Naive B cell (primary cell): ENCODE measurements around the gene DNMT3L. TPM values are rescaled to one million over a fixed set of nuclear protein-coding genes. Genes with fewer than 3 reads are reported as not detected.
"Not testable (repeated sequence)": the region's sequence is repeated elsewhere in the genome, so short reads cannot be mapped to it uniquely, and the experiment has no call there.

Experiments
- ATAC-seq, 2 donors: fragments of 150-1000 bp; cut with Tn5 transposase; 2 replicates each; pipeline ENCODE4 v1.10.0; 2021; ENCODE audit warnings: low read depth in 2 of 2, mild to moderate bottlenecking in 2 of 2, moderate library complexity in 2 of 2
- DNase-seq: peaks from one replicate; pipeline ENCODE4 v3.0.0; 2022
- H3K27ac Mint-ChIP-seq, 6 donors: one replicate each; pipeline ENCODE4 v1.8.0; 2020 to 2022; ENCODE audit warnings: mild to moderate bottlenecking in 6 of 6, mixed read lengths in 6 of 6, moderate library complexity in 5 of 6, inconsistent platforms in 2 of 6
- H3K27me3 Mint-ChIP-seq, 3 donors: one replicate each; pipeline ENCODE4 v1.8.0; 2021 to 2022; ENCODE audit warnings: mixed read lengths in 3 of 3, mild to moderate bottlenecking in 1 of 3
- H3K36me3 Mint-ChIP-seq, 2 donors: one replicate each; pipeline ENCODE4 v1.8.0; 2020 to 2022; ENCODE audit warnings: mixed read lengths in 2 of 2, inconsistent platforms in 1 of 2, mild to moderate bottlenecking in 1 of 2
- H3K4me1 Mint-ChIP-seq, 3 donors: one replicate each; pipeline ENCODE4 v1.8.0; 2020 to 2022; ENCODE audit warnings: mixed read lengths in 3 of 3, inconsistent platforms in 1 of 3, mild to moderate bottlenecking in 1 of 3, moderate library complexity in 1 of 3
- H3K4me3 Mint-ChIP-seq, 8 donors: one replicate each; pipeline ENCODE4 v1.8.0; 2020 to 2022; ENCODE audit warnings: mild to moderate bottlenecking in 8 of 8, mixed read lengths in 8 of 8, moderate library complexity in 8 of 8, inconsistent platforms in 2 of 8
- H3K9me3 Mint-ChIP-seq, 7 donors: one replicate each; pipeline ENCODE4 v1.8.0; 2020 to 2022; ENCODE audit warnings: mixed read lengths in 7 of 7, mild to moderate bottlenecking in 5 of 7, inconsistent platforms in 2 of 7, moderate library complexity in 1 of 7
- polyA plus RNA-seq, 6 donors: library from polyadenylated mRNA; unstranded; fragments of 300-500 nt; fragmentation: Illumina TruSeq; gene quantifications; one replicate each; pipeline ENCODE4 v1.2.3, GENCODE V29; 2021; ENCODE audit warnings: low read depth in 6 of 6

DNMT3L gene
- polyA plus RNA-seq, 6 donors from 2014 or later, result not detected

DNA sequence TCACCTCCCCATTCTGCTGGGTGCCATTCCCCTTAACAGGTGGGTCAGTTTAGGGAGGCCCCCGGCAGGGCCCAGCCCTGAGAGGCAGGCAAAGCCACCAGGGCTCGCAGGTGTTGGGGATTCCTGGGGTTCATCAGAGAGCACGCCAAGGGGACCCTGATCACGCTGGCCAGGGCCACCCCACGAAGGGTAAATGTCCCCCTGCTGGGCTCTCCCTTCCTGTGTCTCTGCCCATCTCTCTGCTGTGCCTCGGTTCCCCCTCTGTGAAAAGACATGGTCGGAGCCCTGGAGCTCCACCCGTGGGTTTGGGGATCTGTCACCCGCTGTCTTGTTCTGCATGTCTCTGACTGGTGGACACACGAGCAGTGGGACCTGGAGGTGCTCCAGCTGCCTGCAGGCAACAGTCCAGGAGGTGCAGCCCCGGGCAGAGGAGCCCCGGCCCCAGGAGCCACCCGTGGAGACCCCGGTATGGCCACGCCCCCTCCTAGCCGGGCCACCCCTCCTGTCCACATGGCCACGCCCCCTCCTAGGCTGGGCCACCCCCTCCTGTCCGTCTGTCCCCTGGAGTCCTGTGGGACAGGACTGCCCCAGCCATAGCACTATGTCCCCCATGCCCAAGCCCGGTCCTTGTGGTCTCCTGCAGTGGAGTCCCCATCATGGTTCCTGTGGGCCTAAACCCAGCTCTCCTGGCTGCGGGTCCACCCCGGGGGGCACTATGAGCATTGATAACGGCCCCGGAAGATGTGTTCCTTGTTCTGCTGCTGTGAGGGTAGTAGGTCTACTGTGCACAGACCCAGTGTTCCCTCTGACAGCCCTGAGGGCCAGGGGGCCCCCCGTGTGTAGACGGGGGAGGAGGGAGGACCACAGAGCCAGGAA lies 30.5 kb upstream of the DNMT3L start:
- H3K9me3 Mint-ChIP-seq, result no peaks in the 10 kb centered on the region
- peak overlapping the region in 4 of 6 donors; percentile 2 to 82 (median 52) for H3K27ac Mint-ChIP-seq
- H3K4me1 Mint-ChIP-seq, result peaks cover 17 to 38% (median 29%) of the 10 kb centered on the region in 3 donors
- peak overlapping the region in 1 of 8 donors; percentile 48 for H3K4me3 Mint-ChIP-seq
- DNase-seq, result no peak
- peaks cover 0 to 17% (median 9%) of the 10 kb centered on the region in 3 donors for H3K27me3 Mint-ChIP-seq
- ATAC-seq, result no peak
- no peaks in the 10 kb centered on the region for H3K36me3 Mint-ChIP-seq

DNA sequence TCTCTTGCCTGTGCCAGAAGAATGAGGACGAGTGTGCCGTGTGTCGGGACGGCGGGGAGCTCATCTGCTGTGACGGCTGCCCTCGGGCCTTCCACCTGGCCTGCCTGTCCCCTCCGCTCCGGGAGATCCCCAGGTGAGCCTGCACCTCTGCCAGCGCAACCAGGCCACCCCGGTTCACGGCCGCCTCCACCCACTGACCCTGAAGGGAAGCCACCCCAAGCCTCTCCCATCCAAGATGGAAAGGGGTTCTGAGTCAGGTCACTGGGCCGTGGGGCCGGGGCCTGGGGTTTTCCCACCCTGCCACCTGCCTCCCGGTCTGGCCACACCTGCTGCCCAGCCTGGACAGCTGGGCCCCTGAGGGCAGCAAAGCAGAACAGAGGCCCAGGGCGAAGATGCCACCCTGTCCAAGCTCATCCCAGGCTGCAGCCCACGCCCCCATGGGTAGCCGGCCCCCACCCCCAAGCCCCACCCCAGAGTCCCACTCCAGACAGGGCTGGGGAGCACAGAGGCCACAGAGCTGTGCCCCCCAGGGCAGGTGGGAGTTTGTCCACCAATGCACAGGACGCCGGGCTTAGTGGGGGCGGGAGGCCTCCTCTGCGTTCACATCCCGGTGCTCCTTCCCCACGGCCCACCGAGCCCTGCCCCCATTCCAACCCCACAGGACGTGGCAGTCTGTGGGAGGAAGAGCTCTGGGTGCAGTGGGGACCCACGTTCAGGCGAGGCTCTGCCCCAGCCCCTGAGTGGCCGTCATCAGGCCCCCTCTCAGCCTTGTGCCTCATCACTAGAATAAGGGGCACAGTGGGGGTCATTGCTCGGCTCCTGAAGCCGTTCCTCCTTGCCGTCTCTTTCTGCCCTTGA lies 29.6 kb upstream of the DNMT3L start:
- peaks cover 16 to 38% (median 29%) of the 10 kb centered on the region in 3 donors for H3K4me1 Mint-ChIP-seq
- H3K9me3 Mint-ChIP-seq, result no peaks in the 10 kb centered on the region
- peaks cover 0 to 17% (median 9%) of the 10 kb centered on the region in 3 donors for H3K27me3 Mint-ChIP-seq
- ATAC-seq, result no peak
- peak overlapping the region in 2 of 6 donors; percentile 79 to 80 for H3K27ac Mint-ChIP-seq
- no peak for DNase-seq
- peak overlapping the region in 1 of 8 donors; percentile 14 for H3K4me3 Mint-ChIP-seq
- H3K36me3 Mint-ChIP-seq, result no peaks in the 10 kb centered on the region

DNA sequence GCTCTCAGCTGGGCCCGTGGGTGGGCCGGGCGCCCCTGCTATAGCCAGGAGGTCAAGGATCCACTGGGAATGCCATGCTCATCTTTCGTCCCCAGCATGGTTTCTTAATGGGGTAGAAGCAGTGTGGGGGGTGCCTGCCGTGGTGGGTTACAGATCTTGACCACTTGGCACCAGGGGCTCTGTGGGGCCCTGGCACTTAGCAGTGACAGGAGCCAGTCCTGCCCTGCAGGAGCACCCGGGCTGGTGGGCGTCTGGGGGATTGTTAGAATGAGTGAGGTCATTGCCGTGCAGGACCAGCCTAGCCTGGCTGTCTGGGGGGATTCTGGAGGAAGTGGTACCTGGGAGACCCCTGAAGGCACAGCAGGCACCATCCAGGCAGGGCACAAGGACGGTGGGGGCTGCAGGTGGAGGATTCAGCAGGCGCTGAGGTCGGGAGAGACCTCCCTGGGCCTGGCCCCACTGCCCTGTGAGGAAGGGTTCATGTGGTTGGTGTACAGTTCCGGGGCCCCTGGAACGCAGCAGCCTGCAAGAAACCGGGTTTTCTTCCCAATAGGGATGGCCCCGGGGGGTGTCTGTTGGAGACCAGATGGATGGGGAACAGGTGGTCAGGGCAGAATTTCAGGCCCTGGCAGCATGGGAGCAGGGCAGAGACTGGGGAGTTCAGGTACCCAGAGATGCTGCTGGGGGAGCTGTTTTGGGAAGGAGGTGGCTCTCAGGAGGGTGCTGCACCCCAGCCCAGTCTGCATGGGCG lies 28.8 kb upstream of the DNMT3L start:
- DNase-seq (no peak), ATAC-seq (no peak)
- peaks cover 0 to 17% (median 9%) of the 10 kb centered on the region in 3 donors for H3K27me3 Mint-ChIP-seq
- H3K4me3 Mint-ChIP-seq, result peak overlapping the region in 2 of 8 donors; percentile 12 to 42
- peaks cover 13 to 29% (median 29%) of the 10 kb centered on the region in 3 donors for H3K4me1 Mint-ChIP-seq
- H3K9me3 Mint-ChIP-seq, result no peaks in the 10 kb centered on the region
- H3K36me3 Mint-ChIP-seq, result no peaks in the 10 kb centered on the region
- peak overlapping the region in 5 of 6 donors; percentile 38 to 93 (median 79) for H3K27ac Mint-ChIP-seq

DNA sequence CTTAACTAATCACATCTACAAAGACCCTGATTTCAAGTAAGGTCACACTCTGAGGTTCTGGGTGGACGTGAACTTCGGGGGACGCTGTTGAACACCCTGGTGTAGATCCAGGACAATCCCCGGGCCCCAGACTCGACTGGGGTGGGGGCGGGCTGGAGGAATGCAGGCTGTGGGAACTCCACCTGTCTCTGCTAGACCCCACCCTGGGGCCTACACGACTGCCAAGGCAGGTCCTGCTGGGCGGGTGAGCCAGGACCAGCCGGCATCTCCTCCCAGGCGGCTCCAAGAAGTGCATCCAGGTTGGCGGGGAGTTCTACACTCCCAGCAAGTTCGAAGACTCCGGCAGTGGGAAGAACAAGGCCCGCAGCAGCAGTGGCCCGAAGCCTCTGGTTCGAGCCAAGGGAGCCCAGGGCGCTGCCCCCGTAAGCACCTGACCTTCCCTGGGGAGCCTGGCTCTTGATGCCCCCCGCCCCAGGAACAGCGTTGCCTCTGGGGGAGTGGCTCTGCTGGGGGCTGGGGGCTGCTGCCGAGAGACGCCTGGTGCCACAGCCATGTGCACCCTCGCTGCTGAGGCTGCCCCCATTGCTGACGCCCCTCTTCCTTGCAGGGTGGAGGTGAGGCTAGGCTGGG lies 27.8 kb upstream of the DNMT3L start:
- no peak for ATAC-seq
- Mint-ChIP-seq H3K4me1 (peaks cover 5 to 23% (median 19%) of the 10 kb centered on the region in 3 donors), H3K36me3 (no peaks in the 10 kb centered on the region), H3K27ac (no peak overlapping the region), H3K9me3 (no peaks in the 10 kb centered on the region), H3K4me3 (no peak overlapping the region), H3K27me3 (peaks cover 0 to 17% (median 9%) of the 10 kb centered on the region in 3 donors)
- no peak for DNase-seq

DNA sequence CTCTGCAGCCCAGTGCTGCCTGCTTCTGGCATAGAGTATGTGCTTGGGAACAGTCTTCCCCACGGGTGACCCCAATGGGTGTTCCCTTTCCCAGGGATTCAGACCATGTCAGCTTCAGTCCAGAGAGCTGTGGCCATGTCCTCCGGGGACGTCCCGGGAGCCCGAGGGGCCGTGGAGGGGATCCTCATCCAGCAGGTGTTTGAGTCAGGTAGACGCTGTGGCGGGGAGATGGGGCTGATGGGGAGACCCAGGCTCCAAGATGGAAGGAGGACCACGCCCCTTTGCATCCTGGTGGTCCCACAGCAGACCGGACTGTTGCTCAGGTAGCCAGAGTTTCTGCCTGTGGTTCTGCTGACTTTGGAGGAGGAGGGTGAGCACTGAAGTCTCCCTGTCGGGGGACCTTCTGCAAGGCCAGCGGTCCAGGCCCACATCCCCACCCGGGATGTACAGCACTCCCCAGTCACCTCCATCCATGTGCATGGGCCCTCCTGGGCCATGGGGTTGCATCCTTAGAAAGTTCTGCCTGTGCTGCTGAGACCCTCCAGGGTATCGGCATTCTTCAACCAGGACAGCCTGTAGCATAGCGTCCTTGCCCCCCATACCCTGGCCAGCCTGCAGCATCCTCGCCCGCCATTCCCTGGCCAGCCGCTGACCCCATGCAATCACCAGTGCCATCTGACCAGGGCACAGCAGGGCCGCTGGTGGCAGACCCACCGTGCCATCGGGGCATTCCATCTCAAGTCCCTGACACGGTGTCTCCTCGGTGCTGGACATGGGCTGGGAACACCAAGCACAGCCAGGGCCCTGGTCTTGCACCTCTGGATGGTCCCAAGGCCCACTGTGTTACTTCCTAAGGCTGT lies 26.8 kb upstream of the DNMT3L start:
- H3K9me3 Mint-ChIP-seq, result no peaks in the 10 kb centered on the region
- H3K4me1 Mint-ChIP-seq, result peaks cover 8 to 33% (median 22%) of the 10 kb centered on the region in 3 donors
- no peak for ATAC-seq
- peaks cover 0 to 17% (median 9%) of the 10 kb centered on the region in 3 donors for H3K27me3 Mint-ChIP-seq
- no peaks in the 10 kb centered on the region for H3K36me3 Mint-ChIP-seq
- peak overlapping the region in 1 of 8 donors; percentile 4 for H3K4me3 Mint-ChIP-seq
- peak overlapping the region in 1 of 6 donors; percentile 36 for H3K27ac Mint-ChIP-seq
- DNase-seq, result no peak

DNA sequence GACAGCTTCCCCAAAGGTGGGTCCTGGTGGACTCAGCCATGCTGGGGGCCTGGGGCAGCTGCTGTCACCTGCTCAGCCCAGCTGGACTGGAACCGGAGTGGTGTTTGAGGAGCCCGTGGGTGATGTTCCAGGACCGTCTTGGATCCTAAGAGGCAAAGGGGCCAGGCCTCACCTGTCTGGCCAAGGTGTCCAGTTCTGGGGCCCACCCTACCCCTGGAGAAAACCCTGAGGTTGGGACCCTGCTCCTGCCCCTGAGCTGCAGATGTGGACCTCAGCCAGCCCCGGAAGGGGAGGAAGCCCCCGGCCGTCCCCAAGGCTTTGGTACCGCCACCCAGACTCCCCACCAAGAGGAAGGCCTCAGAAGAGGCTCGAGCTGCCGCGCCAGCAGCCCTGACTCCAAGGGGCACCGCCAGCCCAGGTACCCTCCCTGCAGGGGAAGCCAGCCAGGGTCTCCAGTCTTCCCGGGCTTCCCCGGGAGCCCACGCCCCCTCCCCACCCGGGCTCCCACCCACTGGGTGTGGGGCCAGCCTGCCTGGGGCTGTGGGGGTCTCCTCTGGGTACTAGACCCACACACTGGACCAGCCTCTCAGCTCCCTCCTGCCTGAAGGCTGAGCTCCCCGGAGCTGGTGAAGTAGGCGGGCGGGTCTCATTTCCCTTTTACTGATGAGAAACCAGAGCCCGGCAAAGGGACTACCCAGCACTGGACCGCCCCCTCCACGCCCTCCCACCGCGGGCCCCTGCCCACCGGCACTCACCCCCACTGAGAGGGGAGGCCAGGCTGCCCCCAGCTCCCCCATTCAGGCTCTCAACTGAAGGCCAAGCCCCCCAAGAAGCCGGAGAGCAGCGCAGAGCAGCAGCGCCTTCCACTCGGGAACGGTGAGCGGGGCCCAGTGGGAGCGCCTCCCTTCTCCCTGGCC lies 25.3 kb upstream of the DNMT3L start:
- H3K27me3 Mint-ChIP-seq, result peaks cover 0 to 17% (median 9%) of the 10 kb centered on the region in 3 donors
- H3K36me3 Mint-ChIP-seq, result no peaks in the 10 kb centered on the region
- H3K4me1 Mint-ChIP-seq, result peaks cover 8 to 26% (median 25%) of the 10 kb centered on the region in 3 donors
- H3K4me3 Mint-ChIP-seq, result no peak overlapping the region
- H3K9me3 Mint-ChIP-seq, result no peaks in the 10 kb centered on the region
- DNase-seq, result no peak
- no peak overlapping the region for H3K27ac Mint-ChIP-seq
- no peak for ATAC-seq

DNA sequence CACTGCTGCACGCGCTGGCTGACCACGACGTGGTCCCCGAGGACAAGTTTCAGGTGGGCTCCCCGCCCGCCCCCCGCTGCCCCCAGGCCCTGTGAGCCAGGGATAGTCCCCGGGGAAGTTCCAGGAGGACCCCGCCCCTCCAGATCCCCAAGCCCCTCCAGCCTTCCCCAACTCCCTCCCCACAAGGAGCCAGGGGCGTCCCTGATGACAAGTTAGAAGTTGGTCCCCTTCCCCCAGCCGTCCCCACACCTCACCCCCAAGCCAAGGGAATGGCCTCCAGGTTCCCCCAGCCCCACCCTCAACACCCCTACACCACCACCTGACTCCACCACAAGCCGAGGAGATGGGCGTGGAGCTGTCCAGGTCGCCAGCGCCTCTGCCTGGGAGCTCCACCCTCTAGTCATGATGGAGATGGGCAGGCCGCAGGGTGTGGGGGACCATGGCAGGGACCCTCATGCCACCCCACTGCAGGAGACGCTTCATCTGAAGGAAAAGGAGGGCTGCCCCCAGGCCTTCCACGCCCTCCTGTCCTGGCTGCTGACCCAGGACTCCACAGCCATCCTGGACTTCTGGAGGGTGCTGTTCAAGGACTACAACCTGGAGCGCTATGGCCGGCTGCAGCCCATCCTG lies 24.5 kb upstream of the DNMT3L start:
- Mint-ChIP-seq H3K9me3 (no peaks in the 10 kb centered on the region), H3K4me1 (peaks cover 7 to 21% (median 20%) of the 10 kb centered on the region in 3 donors), H3K4me3 (no peak overlapping the region), H3K27ac (no peak overlapping the region), H3K27me3 (peaks cover 0 to 17% (median 9%) of the 10 kb centered on the region in 3 donors), H3K36me3 (no peaks in the 10 kb centered on the region)
- ATAC-seq (no peak), DNase-seq (no peak)

DNA sequence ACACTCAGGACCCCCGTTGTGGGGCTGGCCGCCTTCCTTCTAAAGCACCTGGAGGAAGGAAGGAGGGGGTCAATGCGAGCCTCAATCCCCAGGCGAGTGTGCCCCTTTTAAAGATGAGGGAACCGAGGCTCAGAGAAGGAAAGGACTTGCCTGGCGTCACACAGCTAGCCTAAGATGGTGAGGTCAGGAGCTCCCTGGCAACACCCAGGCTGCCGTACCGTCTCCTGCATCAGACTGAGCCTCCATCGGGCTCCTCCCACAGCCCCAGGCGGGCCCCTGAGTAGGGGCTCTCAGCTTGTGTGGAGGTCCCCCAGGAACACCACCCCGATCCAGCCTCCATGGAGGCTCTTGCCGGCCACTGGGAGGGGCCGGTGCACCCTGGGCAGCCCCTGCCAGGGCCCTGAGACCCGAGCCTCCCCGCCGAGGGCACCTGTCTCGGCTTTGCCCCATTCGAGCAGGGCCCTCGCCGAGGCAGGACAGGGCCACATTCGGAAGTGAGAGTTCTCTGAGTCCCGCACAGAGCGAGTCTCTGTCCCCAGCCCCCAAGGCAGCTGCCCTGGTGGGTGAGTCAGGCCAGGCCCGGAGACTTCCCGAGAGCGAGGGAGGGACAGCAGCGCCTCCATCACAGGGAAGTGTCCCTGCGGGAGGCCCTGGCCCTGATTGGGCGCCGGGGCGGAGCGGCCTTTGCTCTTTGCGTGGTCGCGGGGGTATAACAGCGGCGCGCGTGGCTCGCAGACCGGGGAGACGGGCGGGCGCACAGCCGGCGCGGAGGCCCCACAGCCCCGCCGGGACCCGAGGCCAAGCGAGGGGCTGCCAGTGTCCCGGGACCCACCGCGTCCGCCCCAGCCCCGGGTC lies 23.7 kb upstream of the DNMT3L start, which contains the start of gene AIRE:
TSS of gene AIRE (plus strand) at position 739 of the 855 bp plus-strand sequence. CDS start 131 bp downstream, outside the sequence.
- ATAC-seq (no peak), DNase-seq (no peak)
- Mint-ChIP-seq H3K4me1 (peaks cover 7 to 17% (median 14%) of the 10 kb centered on the region in 3 donors), H3K27ac (no peak within 1 kb of the TSS), H3K27me3 (peaks cover 0 to 17% (median 9%) of the 10 kb centered on the region in 3 donors), H3K9me3 (no peaks in the 10 kb centered on the region), H3K4me3 (no peak within 1 kb of the TSS), H3K36me3 (no peaks in the 10 kb centered on the region)

DNA sequence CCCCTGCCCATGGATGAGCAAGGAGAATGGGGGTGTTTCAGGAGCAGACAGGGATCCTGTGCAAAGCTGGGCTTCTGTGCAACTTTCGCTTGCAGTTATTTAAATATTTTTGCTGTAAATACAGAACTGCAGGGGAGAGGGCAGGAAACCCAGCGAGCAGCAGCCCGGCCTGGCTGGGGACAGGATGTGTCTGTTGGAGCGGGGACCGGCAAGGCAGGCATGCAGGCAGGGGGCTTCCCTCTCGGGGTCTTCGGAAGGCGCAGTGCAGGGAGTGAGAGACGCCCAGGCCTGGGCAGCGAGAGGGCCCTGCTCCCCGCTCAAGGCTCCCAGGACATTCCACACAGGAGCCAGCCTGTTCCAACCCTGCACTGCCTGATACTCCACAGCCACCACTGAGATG lies 22.3 kb upstream of the DNMT3L start:
- Mint-ChIP-seq H3K9me3 (no peaks in the 10 kb centered on the region), H3K36me3 (no peaks in the 10 kb centered on the region), H3K27me3 (peaks cover 0 to 15% (median 9%) of the 10 kb centered on the region in 3 donors), H3K27ac (peak overlapping the region in 1 of 6 donors; percentile 90), H3K4me3 (peak overlapping the region in 2 of 8 donors; percentile 21 to 42), H3K4me1 (peaks cover 11 to 15% (median 13%) of the 10 kb centered on the region in 3 donors)
- DNase-seq (no peak), ATAC-seq (no peak)

DNA sequence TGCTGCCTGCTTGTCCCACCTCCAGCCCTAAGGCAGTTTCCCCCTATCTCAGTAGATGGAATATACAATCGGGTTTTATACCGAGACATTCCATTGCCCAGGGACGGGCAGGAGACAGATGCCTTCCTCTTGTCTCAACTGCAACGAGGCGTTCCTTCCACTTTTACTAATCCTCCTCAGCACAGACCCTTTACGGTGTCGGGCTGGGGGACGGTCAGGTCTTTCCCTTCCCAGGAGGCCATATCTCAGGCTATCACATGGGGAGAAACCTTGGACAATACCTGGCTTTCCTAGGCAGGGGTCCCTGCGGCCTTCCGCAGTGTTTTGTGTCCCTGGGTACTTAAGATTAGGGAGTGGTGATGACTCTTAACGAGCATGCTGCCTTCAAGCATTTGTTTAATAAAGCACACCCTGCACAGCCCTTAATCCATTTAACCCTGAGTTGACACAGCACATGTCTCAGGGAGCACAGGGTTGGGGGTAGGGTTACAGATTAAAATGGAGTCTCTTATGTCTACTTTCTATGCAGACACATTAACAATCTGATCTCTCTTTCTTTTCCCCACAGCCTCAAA lies 21.6 kb upstream of the DNMT3L start:
- not testable (repeated sequence) for DNase-seq, H3K36me3 Mint-ChIP-seq, H3K27ac Mint-ChIP-seq, H3K27me3 Mint-ChIP-seq, H3K9me3 Mint-ChIP-seq, ATAC-seq
- H3K4me3 Mint-ChIP-seq, result peak overlapping the region in 1 of 8 donors; percentile 21
- peaks cover 11 to 15% (median 13%) of the 10 kb centered on the region in 3 donors for H3K4me1 Mint-ChIP-seq
